GM18861 (cell line): Measurements from ENCODE around the gene PARD3.

ENCODE experiments used
- ATAC-seq: cut with Tn5 transposase; IDR thresholded peaks from one replicate; pipeline ENCODE4 v1.9.1; 2021; ENCODE audit not compliant: unreplicated experiment

Gene PARD3

GRCh38 chr10:34178196-34178595 is 636.9 kb downstream of the PARD3 start:
- no peak for ATAC-seq

GRCh38 chr10:34177445-34177844 is 637.7 kb downstream of the PARD3 start:
- no peak for ATAC-seq

- ATAC-seq: no peak
Observed at GRCh38 chr10:34176351-34176750, 638.7 kb downstream of the PARD3 start.

- no peak for ATAC-seq
Observed at GRCh38 chr10:34175121-34175520, 640.0 kb downstream of the PARD3 start.

GRCh38 chr10:34172936-34173533 is 642.1 kb downstream of the PARD3 start:
- ATAC-seq: no peak

- no peak for ATAC-seq
Observed at GRCh38 chr10:34171957-34172527, 643.1 kb downstream of the PARD3 start.

GRCh38 chr10:34169677-34170076 is 645.4 kb downstream of the PARD3 start:
- ATAC-seq: no peak

GRCh38 chr10:34169131-34169530 is 646.0 kb downstream of the PARD3 start:
- no peak for ATAC-seq

- no peak for ATAC-seq
Observed at GRCh38 chr10:34168439-34168838, 646.7 kb downstream of the PARD3 start.

GRCh38 chr10:34166823-34167222 is 648.3 kb downstream of the PARD3 start:
- ATAC-seq: no peak

- no peak for ATAC-seq
Observed at GRCh38 chr10:34166354-34166753, 648.7 kb downstream of the PARD3 start.

- no peak for ATAC-seq
Observed at GRCh38 chr10:34164029-34164428, 651.1 kb downstream of the PARD3 start.

GRCh38 chr10:34163075-34163905 is 651.8 kb downstream of the PARD3 start:
- no peak for ATAC-seq

- no peak for ATAC-seq
Observed at GRCh38 chr10:34161777-34162370, 653.2 kb downstream of the PARD3 start.

- ATAC-seq: no peak
Observed at GRCh38 chr10:34160595-34160994, 654.5 kb downstream of the PARD3 start.

GRCh38 chr10:34157501-34157900 is 657.6 kb downstream of the PARD3 start:
- no peak for ATAC-seq

GRCh38 chr10:34156781-34157425 is 658.2 kb downstream of the PARD3 start:
- no peak for ATAC-seq

GRCh38 chr10:34155812-34156211 is 659.3 kb downstream of the PARD3 start:
- ATAC-seq: no peak

GRCh38 chr10:34154383-34154900 is 660.7 kb downstream of the PARD3 start:
- ATAC-seq: no peak

- ATAC-seq: no peak
Observed at GRCh38 chr10:34153663-34154382, 661.3 kb downstream of the PARD3 start.
